ENCODE data around the gene EP300.

DNA sequence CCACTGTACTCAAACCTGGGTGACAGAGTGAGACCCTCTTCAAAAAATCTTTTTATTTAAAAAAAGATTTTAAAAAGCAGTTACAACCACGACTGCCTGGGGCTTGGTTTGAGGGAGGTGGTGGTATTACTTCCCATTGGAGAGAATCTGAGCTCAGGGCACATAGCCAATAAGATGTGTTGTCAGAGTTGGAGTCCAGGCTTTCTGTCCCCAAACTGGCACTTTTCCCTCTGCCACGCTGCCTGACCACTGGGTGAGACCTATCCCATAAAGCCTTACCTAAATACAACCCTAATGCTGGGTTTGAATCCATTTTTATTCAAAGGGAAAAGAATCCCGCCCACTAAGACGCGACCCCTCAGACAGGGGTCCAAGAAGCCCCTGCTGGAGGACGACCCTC is 136.8 kb downstream of the EP300 start:
- TF ChIP-seq, protein P1, sequence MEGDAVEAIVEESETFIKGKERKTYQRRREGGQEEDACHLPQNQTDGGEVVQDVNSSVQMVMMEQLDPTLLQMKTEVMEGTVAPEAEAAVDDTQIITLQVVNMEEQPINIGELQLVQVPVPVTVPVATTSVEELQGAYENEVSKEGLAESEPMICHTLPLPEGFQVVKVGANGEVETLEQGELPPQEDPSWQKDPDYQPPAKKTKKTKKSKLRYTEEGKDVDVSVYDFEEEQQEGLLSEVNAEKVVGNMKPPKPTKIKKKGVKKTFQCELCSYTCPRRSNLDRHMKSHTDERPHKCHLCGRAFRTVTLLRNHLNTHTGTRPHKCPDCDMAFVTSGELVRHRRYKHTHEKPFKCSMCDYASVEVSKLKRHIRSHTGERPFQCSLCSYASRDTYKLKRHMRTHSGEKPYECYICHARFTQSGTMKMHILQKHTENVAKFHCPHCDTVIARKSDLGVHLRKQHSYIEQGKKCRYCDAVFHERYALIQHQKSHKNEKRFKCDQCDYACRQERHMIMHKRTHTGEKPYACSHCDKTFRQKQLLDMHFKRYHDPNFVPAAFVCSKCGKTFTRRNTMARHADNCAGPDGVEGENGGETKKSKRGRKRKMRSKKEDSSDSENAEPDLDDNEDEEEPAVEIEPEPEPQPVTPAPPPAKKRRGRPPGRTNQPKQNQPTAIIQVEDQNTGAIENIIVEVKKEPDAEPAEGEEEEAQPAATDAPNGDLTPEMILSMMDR (IDR thresholded peaks at IDR 0.05): no peak
- TF ChIP-seq POLR2A (IDR thresholded peaks at IDR 0.05): no peak
